H1 (cell line): ENCODE results near the gene VGF. TPM values are rescaled to one million over a fixed set of nuclear protein-coding genes. Genes with fewer than 3 reads are reported as not detected.

ENCODE experiments used
- CTCF ChIA-PET: fragments of 300-600 bp; sonication (Branson Sonifier 250); formaldehyde crosslinking; loops from one replicate; lab custom pipeline; 2021; ENCODE audit not compliant: partially characterized antibody; lab: Charles Lee
- POLR2A ChIA-PET: fragments of 300-600 bp; sonication (Branson Sonifier 250); formaldehyde crosslinking; loops from one replicate; lab custom pipeline; 2021; ENCODE audit warnings: inconsistent platforms; ENCODE audit not compliant: partially characterized antibody; lab: Charles Lee
- DNase-seq, 2 experiments: peaks; one replicate each; pipeline versions ENCODE4 v3.0.0 to v3.0.0-alpha.2; 2010 to 2022; ENCODE audit warnings: low spot score in 2 of 2, low read depth in 1 of 2, mixed read lengths in 1 of 2
- FAIRE-seq: peaks from 2 replicates; lab custom pipeline; 2011; peaks lifted over from hg19 to GRCh38; lab: Jason Lieb, UNC
- H2AFZ ChIP-seq: 2 replicates; pipeline ENCODE4 v1.8.1; 2012; ENCODE audit warnings: low read length, inconsistent platforms
- H2AK5ac ChIP-seq: 2 replicates; pipeline ENCODE4 v1.6.1; 2013; ENCODE audit warnings: low read depth, low read length
- H2BK120ac ChIP-seq: replicated peaks from 2 replicates; pipeline ENCODE3; 2013; ENCODE audit warnings: low read depth, low read length, inconsistent platforms
- H2BK12ac ChIP-seq: 2 replicates; pipeline ENCODE4 v1.6.1; 2013; ENCODE audit warnings: low read depth, low read length
- H2BK15ac ChIP-seq: 2 replicates; pipeline ENCODE4 v1.6.1; 2013; ENCODE audit warnings: low read length
- H2BK20ac ChIP-seq: 2 replicates; pipeline ENCODE4 v1.6.1; 2013; ENCODE audit warnings: low read length
- H2BK5ac ChIP-seq: 2 replicates; pipeline ENCODE4 v1.6.1; 2013; ENCODE audit warnings: low read depth, low read length
- H3K14ac ChIP-seq: 2 replicates; pipeline ENCODE4 v1.6.1; 2013; ENCODE audit warnings: inconsistent platforms; ENCODE audit not compliant: insufficient read length
- H3K18ac ChIP-seq: 2 replicates; pipeline ENCODE4 v1.6.1; 2013; ENCODE audit warnings: low read length; ENCODE audit errors: extremely low read depth
- H3K23ac ChIP-seq: 2 replicates; pipeline ENCODE4 v1.6.1; 2013; ENCODE audit warnings: inconsistent platforms; ENCODE audit not compliant: insufficient read length
- H3K23me2 ChIP-seq: 2 replicates; pipeline ENCODE4 v1.6.1; 2013; ENCODE audit warnings: low read depth, low read length
- H3K27ac ChIP-seq: 2 replicates; pipeline ENCODE4 v1.6.1; 2011; ENCODE audit warnings: low read depth, low read length, inconsistent platforms
- H3K27me3 ChIP-seq, 4 experiments: replicated peaks in 1 of 4; 1 replicate in 1 of 4; 2 replicates in 3 of 4; pipeline versions ENCODE4 v1.6.1 to v1.8.1; 2011 to 2013; ENCODE audit warnings: low read length in 3 of 4, mild to moderate bottlenecking in 3 of 4, inconsistent platforms in 2 of 4, mixed read lengths in 2 of 4, moderate library complexity in 1 of 4; ENCODE audit not compliant: control insufficient read depth in 3 of 4, insufficient read depth in 3 of 4; ENCODE audit errors: extremely low read depth in 1 of 4
- H3K36me3 ChIP-seq, 4 experiments: 2 replicates each; pipeline versions ENCODE4 v1.6.1 to v1.8.1; 2011 to 2013; ENCODE audit warnings: mild to moderate bottlenecking in 4 of 4, low read length in 3 of 4, moderate library complexity in 2 of 4, control low read depth in 1 of 4, inconsistent platforms in 1 of 4; ENCODE audit not compliant: insufficient read depth in 4 of 4, control insufficient read depth in 2 of 4
- H3K4ac ChIP-seq: replicated peaks from 2 replicates; pipeline ENCODE3; 2013; ENCODE audit warnings: low read length, low read depth, mixed read lengths, inconsistent platforms; ENCODE audit not compliant: insufficient read length
- H3K4me1 ChIP-seq, 4 experiments: replicated peaks in 1 of 4; 1 replicate in 1 of 4; 2 replicates in 3 of 4; pipeline versions ENCODE4 v1.6.1 to v1.8.1; 2011 to 2013; ENCODE audit warnings: low read length in 3 of 4, inconsistent platforms in 2 of 4, mixed read lengths in 1 of 4; ENCODE audit not compliant: insufficient read depth in 4 of 4, control insufficient read depth in 3 of 4
- H3K4me2 ChIP-seq, 2 experiments: 2 replicates each; pipeline versions ENCODE4 v1.6.1 to v1.8.1; 2011 to 2013; ENCODE audit warnings: low read depth in 2 of 2, low read length in 2 of 2, control low read depth in 1 of 2, inconsistent platforms in 1 of 2, mild to moderate bottlenecking in 1 of 2; ENCODE audit not compliant: insufficient read depth in 1 of 2
- H3K4me3 ChIP-seq, 4 experiments: fragments of 200-600, 300-600 bp in 1 of 4; sonication (generic), shearing (Covaris generic), sonication (Bioruptor Twin) in 1 of 4; 2 replicates each; pipeline versions ENCODE4 v1.5.1 to v1.8.1; 2011 to 2016; ENCODE audit warnings: low read length in 4 of 4, low read depth in 3 of 4, control low read depth in 2 of 4, inconsistent platforms in 2 of 4, mild to moderate bottlenecking in 2 of 4, mixed read lengths in 1 of 4, moderate library complexity in 1 of 4; ENCODE audit not compliant: insufficient read depth in 2 of 4; ENCODE audit errors: extremely low read depth in 1 of 4
- H3K56ac ChIP-seq: replicated peaks from 2 replicates; pipeline ENCODE3; 2013; ENCODE audit warnings: low read depth, mild to moderate bottlenecking, mixed read lengths, low read length, inconsistent platforms; ENCODE audit not compliant: insufficient read length
- H3K79me1 ChIP-seq: 2 replicates; pipeline ENCODE4 v1.6.1; 2013; ENCODE audit warnings: low read depth, low read length, control low read depth
- H3K79me2 ChIP-seq, 2 experiments: 2 replicates each; pipeline versions ENCODE4 v1.6.1 to v1.8.1; 2012 to 2013; ENCODE audit warnings: low read length in 2 of 2, mild to moderate bottlenecking in 2 of 2, inconsistent platforms in 1 of 2; ENCODE audit not compliant: insufficient read depth in 2 of 2, control insufficient read depth in 1 of 2
- H3K9ac ChIP-seq, 4 experiments: replicated peaks in 1 of 4; 1 replicate in 1 of 4; 2 replicates in 3 of 4; pipeline versions ENCODE4 v1.6.1 to v1.8.1; 2011 to 2013; ENCODE audit warnings: low read depth in 3 of 4, low read length in 3 of 4, control low read depth in 2 of 4, mild to moderate bottlenecking in 2 of 4, moderate library complexity in 2 of 4, inconsistent platforms in 1 of 4; ENCODE audit errors: extremely low read depth in 1 of 4
- H3K9me3 ChIP-seq, 2 experiments: 2 replicates each; pipeline versions ENCODE4 v1.6.1 to v1.8.1; 2012 to 2013; ENCODE audit warnings: mild to moderate bottlenecking in 2 of 2, moderate library complexity in 2 of 2, control low read depth in 1 of 2, inconsistent platforms in 1 of 2, low read depth in 1 of 2, low read length in 1 of 2, mixed read lengths in 1 of 2; ENCODE audit not compliant: insufficient read depth in 2 of 2
- H4K20me1 ChIP-seq, 2 experiments: replicated peaks in 1 of 2; 2 replicates each; pipeline versions ENCODE3 to v1.8.1; 2011 to 2013; ENCODE audit warnings: inconsistent platforms in 2 of 2, low read length in 2 of 2, mild to moderate bottlenecking in 1 of 2; ENCODE audit not compliant: insufficient read depth in 2 of 2, control insufficient read depth in 1 of 2
- H4K5ac ChIP-seq: 2 replicates; pipeline ENCODE4 v1.6.1; 2013; ENCODE audit warnings: low read length, low read depth, mixed read lengths, inconsistent platforms; ENCODE audit not compliant: insufficient read length
- H4K8ac ChIP-seq: 2 replicates; pipeline ENCODE4 v1.8.0; 2013; ENCODE audit warnings: mild to moderate bottlenecking, moderate library complexity, low read length, inconsistent platforms; ENCODE audit not compliant: insufficient read depth; ENCODE audit errors: extremely low read depth
- H4K91ac ChIP-seq: replicated peaks from 2 replicates; pipeline ENCODE3; 2013; ENCODE audit warnings: low read length, mixed read lengths, inconsistent platforms; ENCODE audit not compliant: insufficient read length
- CTBP2 ChIP-seq: IDR thresholded peaks from 2 replicates; pipeline ENCODE4 v1.7.0; 2011; ENCODE audit warnings: borderline replicate concordance, mild to moderate bottlenecking, moderate library complexity, mixed read lengths, low read length; ENCODE audit not compliant: insufficient read depth, insufficient read length
- GABPA ChIP-seq: IDR thresholded peaks from 2 replicates; pipeline ENCODE4 v1.6.1; 2011; ENCODE audit warnings: mild to moderate bottlenecking, low read length, moderate library complexity, borderline replicate concordance; ENCODE audit not compliant: insufficient read depth
- SIX5 ChIP-seq: IDR thresholded peaks from 2 replicates; pipeline ENCODE4 v1.6.1; 2011; ENCODE audit warnings: mild to moderate bottlenecking, low read depth, low read length
- SP1 ChIP-seq: IDR thresholded peaks from 2 replicates; pipeline ENCODE4 v1.6.1; 2011; ENCODE audit warnings: low read depth, low read length
- WGBS, 2 experiments: shearing (Covaris generic) in 1 of 2; methylation state at CpG; one replicate each; pipeline versions ENCODE4 v1.1.6 to v1.1.7; 2013 to 2015; ENCODE audit warnings: low lambda C conversion rate in 2 of 2, mixed read lengths in 2 of 2, inconsistent platforms in 1 of 2, low coverage in 1 of 2, missing lambda C conversion rate in 1 of 2; ENCODE audit not compliant: insufficient replicate concordance in 2 of 2, insufficient coverage in 1 of 2, insufficient read length in 1 of 2; ENCODE audit errors: extremely low coverage in 1 of 2, missing lambda C conversion rate in 1 of 2; 5-methylcytosine and 5-hydroxymethylcytosine counted together
- polyA plus RNA-seq, 7 experiments: library from polyadenylated mRNA; depleted of rRNA in 3 of 7; stranded (reverse) in 5 of 7; unstranded in 2 of 7; fragments of >200 nt in 5 of 7; fragments of 200-250 nt in 2 of 7; gene quantifications; 1 replicate in 5 of 7; 2 replicates in 1 of 7; 4 replicates in 1 of 7; pipeline versions ENCODE4 v1.2.1 to v1.2.3, GENCODE V29; 2011 to 2013; ENCODE audit warnings: missing spikeins in 2 of 7, mixed read lengths in 2 of 7
- total RNA-seq: library from RNA; stranded (reverse); fragmentation: NEBNext Ultra II Directional; extraction: Animal tissue kit (Norgen Biotek cat#: 25700); gene quantifications from 2 replicates; pipeline ENCODE4 v1.2.1, GENCODE V29; 2021

VGF gene
- total and polyA plus RNA-seq, 2 of the 8 experiments (the other 6 are each of a cell fraction or from before 2014, with no cell fraction given), result 1.6 to 7.0 TPM

- H3K9ac ChIP-seq, result no peak overlapping the region
- H3K23me2 ChIP-seq, result no peaks in the 10 kb centered on the region; the same call in 1 of the 2 replicates
- H2AK5ac ChIP-seq, result no peak overlapping the region
- no peak overlapping the region for H3K27ac ChIP-seq
- H2BK5ac ChIP-seq, result 0 out of 2 replicates have a peak overlapping the region, but pooled peaks have one; percentile 92
- H2BK20ac ChIP-seq, result 0 out of 2 replicates have a peak overlapping the region, but pooled peaks have one; percentile 55
- peaks cover 7 to 16% (median 11%) of the 10 kb centered on the region in 4 experiments for H3K4me1 ChIP-seq
- H3K27me3 ChIP-seq, result no peaks in the 10 kb centered on the region; a peak in 1 of 7 replicates
- TF ChIP-seq SIX5 (no peak), CTBP2 (no peak), GABPA (no peak), SP1 (no peak)
- H4K5ac ChIP-seq, result no peak overlapping the region
- 0 out of 2 replicates have a peak overlapping the region, but pooled peaks have one; percentile 59 for H2AFZ ChIP-seq
- H4K8ac ChIP-seq, result no peak overlapping the region
- H4K91ac ChIP-seq, result peak overlapping the region; percentile 5
- ChIA-PET CTCF (interaction anchor here (0.9 to 8.3 kb wide), 12 partner anchors 10 to 152 kb away, joined by 3 to 80 read pairs (median 5); no protein-coding TSS in a partner anchor), POLR2A (interaction anchor here (1.1 to 3.2 kb wide), 5 partner anchors 11 to 85 kb away, joined by 3 to 15 read pairs (median 3); no protein-coding TSS in a partner anchor)
- no peak overlapping the region for H2BK120ac ChIP-seq
- no peak overlapping the region for H3K23ac ChIP-seq
- peak overlapping the region in 3 of 4 experiments; percentile 9 to 34 (median 29); a peak in 3 of 8 replicates for H3K4me3 ChIP-seq
- H2BK12ac ChIP-seq, result peak overlapping the region; percentile 97; the same call in 1 of the 2 replicates
- H3K14ac ChIP-seq, result no peak overlapping the region
- H2BK15ac ChIP-seq, result peak overlapping the region; percentile 88
- H3K56ac ChIP-seq, result no peak overlapping the region
- H4K20me1 ChIP-seq, result no peaks in the 10 kb centered on the region
- peaks cover 0 to 4% of the 10 kb centered on the region in 2 experiments; a peak in 1 of 4 replicates for H3K9me3 ChIP-seq
- H3K18ac ChIP-seq, result peak overlapping the region; percentile 79; the same call in 1 of the 2 replicates
- DNase-seq (no peak), FAIRE-seq (no peak)
- no peaks in the 10 kb centered on the region for H3K79me1 ChIP-seq
- H3K79me2 ChIP-seq, result no peaks in the 10 kb centered on the region
- 67% methylated on average over 3 of the region's 3 CpGs; no CpG with 5 or more reads in 1 of the 2 experiments for WGBS, 2 experiments
- H3K4me2 ChIP-seq, result peak overlapping the region; percentile 57 to 70
- H3K36me3 ChIP-seq, result no peaks in the 10 kb centered on the region
- H3K4ac ChIP-seq, result no peak overlapping the region
These were observed 37.8 kb downstream of the VGF start for GRCh38 chr7:101127460-101128039.
